Esophagus mucosa (tissue), 1 donor: Measurements from ENCODE around the gene CLEC7A. TPM values are rescaled to one million over a fixed set of nuclear protein-coding genes. Genes with fewer than 3 reads are reported as not detected.

ENCODE experiments used
- ATAC-seq: fragments of 200-7000 bp; cut with Tn5 transposase; one replicate; pipeline ENCODE4 v1.9.1; 2020
- total RNA-seq: library from RNA; stranded (reverse); gene quantifications from one replicate; pipeline ENCODE4 v1.2.4, GENCODE V29; 2023
- donor health status: DM: yes; HTN: yes; CAD: no.

Gene CLEC7A
- total RNA-seq, 1 donor from 2014 or later: 22.3 TPM

DNA sequence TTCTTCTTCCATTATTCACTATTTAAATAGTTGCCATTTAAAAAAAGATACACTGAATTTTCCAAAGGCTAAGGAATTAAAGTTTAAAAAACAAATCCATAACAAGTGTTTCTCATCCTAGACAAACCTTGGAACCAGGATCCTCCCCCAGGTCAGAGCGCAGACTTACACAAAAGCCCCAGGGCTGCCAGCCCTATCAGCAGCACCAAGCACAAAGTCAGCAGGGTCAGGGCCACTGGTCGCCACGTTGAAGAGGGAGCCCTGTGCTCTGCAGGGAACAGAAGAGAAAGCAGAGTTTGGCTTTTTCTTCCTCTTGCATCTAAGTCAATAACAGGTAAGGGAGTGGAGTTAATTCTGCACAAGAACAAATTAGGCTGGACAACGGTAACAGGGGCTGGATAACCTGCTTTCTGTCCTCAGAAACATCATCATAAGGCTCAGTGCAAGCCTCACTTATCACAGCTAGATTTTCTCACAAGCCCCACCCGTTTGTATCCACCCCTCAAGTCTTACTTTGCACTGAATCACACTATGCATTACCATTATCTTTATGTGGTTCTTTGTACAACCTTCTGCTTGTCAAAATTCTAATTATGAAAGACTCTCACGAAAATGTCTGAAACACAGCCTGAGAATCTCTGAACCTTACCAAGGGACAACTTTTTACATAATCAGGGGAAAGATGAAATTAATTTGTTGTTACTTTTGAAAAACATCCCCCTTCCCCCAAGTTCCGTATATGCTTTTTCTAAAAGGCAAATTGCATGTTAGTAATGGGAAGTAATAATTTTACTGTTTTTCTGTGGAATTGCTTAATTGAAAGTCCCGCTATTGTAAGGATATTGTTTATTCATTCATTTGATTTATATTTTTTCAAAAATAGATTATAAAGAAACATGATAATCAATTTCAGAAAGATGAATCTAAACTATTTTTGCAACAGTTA lies 40.8 kb downstream of the CLEC7A start:
- no peak for ATAC-seq

DNA sequence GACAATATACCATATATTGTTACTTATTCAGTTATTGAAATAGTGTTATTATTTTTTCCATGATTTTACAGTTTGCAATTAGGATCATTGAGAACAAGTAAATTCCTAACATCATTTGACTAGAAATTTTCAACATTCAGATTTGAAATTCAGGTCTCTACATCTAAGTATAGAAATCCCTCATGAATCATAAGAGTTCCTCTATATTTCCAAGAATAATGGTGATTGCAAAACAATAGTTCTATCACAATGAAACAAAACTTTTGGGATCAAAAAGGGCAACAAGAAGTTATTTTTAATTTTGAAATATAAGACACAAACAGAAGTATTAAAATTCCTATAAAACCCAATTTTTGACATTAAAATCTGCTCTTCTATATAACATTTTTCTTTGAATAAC lies 42.0 kb downstream of the CLEC7A start:
- ATAC-seq: no peak

DNA sequence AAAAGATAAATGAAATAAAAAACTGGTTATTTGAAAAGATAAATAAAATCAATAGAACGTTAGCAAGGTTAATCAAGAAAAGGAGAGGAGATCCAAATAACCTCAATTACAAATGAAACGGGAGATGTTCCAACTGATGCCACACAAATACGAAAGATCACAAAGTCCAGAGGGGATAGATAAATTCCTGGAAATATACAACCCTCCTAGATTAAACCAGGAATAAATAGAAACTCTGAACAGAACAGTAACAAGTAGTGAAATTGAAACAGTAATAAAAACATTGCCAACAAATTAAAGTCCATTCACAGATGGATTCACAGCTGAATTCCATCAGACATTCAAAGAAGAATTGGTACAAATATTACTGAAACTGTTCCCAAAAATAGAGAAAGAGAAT lies 43.6 kb downstream of the CLEC7A start:
- ATAC-seq: no peak

- no peak for ATAC-seq
Observed at GRCh38 chr12:10084733-10085132, 45.3 kb downstream of the CLEC7A start.

GRCh38 chr12:10082117-10082874 lies 47.7 kb downstream of the CLEC7A start:
- ATAC-seq: no peak

- ATAC-seq: no peak
Observed at GRCh38 chr12:10075451-10075850, 54.5 kb downstream of the CLEC7A start.

- peak; percentile 25 for ATAC-seq
Observed at GRCh38 chr12:10073261-10073660, 56.7 kb downstream of the CLEC7A start.

GRCh38 chr12:10072131-10072530 lies 57.9 kb downstream of the CLEC7A start:
- no peak for ATAC-seq

- ATAC-seq: no peak
Observed at GRCh38 chr12:10070380-10070779, 59.6 kb downstream of the CLEC7A start.

GRCh38 chr12:10069976-10070375 lies 60.0 kb downstream of the CLEC7A start:
- no peak for ATAC-seq

DNA sequence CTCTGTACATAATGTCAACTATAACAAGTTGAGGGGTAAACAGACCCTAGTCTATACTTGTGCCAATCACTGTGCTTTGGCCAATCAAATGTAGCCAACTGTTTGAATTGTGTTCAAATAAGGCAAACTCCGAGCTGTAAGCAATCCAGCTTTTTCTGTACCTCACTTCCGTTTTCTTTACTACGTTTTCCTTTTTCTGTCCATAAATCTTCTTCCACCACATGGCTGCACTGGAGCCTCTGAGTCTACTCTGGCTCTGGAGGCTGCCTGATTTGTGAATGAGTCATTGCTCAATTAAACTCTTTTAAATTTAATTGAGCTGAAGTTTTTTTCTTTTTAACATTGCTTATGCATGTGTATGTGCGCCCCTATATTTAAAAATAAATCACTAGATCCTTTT lies 60.9 kb downstream of the CLEC7A start:
- no peak for ATAC-seq

- ATAC-seq: peak; percentile 11
Observed at GRCh38 chr12:10068644-10069043, 61.4 kb downstream of the CLEC7A start.

DNA sequence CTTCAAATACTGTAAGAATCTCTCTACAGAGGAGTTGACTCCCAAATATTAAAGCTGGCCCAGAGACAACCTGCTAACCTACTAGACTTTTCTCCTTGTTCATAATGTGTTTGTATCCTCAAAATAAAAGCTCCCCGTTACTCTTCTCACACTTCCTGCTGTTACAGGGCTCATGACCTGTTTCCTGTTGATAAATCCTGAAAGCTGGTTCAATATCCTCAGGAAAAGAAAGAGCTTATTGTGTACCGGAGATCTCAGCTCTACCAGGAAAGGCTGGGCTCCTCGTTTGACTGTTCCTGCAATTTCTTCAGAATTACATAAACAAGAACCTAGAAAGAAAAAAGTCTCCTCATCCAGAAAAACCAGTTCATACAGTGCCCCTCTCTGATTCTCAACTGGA lies 62.1 kb downstream of the CLEC7A start:
- no peak for ATAC-seq

GRCh38 chr12:10067264-10067663 lies 62.7 kb downstream of the CLEC7A start:
- no peak for ATAC-seq

Other genes starting within 250 kb of the CLEC7A start
- not detected for gene KLRF2, start 248.7 kb downstream of the CLEC7A start, total RNA-seq
- not detected for gene CLEC2A, start 197.8 kb downstream of the CLEC7A start, total RNA-seq
- 0.36 TPM for gene CLEC12A, start 158.8 kb downstream of the CLEC7A start, total RNA-seq
- not detected for gene CLEC1B, start 131.1 kb downstream of the CLEC7A start, total RNA-seq
- not detected for gene CLEC12B, start 119.6 kb downstream of the CLEC7A start, total RNA-seq
- gene CLEC9A, start 99.5 kb downstream of the CLEC7A start, total RNA-seq: not detected
- gene CLEC1A, start 31.2 kb downstream of the CLEC7A start, total RNA-seq: 0.68 TPM
- 0.24 TPM for gene OLR1, start 41.9 kb upstream of the CLEC7A start, total RNA-seq
- gene TMEM52B, start 48.8 kb upstream of the CLEC7A start, total RNA-seq: not detected
- gene GABARAPL1, start 82.7 kb upstream of the CLEC7A start, total RNA-seq: 8.1 TPM
- not detected for gene KLRD1, start 177.7 kb upstream of the CLEC7A start, total RNA-seq